Neural crest cell (in vitro differentiated cells): ENCODE measurements around the gene ADGRL4. TPM values are rescaled to one million over a fixed set of nuclear protein-coding genes. Genes with fewer than 3 reads are reported as not detected.
A peak's percentile ranks its signal among the peaks of the same experiment; 100 is the strongest.

Experiments used
- DNase-seq: peaks from one replicate; pipeline ENCODE4 v3.0.0; 2021; ENCODE audit warnings: low read depth, mixed read lengths, low spot score
- H3K27ac Mint-ChIP-seq: one replicate; pipeline ENCODE4 v1.8.0; 2021; ENCODE audit warnings: mild to moderate bottlenecking, mixed read lengths; ENCODE audit not compliant: unreplicated experiment
- H3K27me3 Mint-ChIP-seq: 2 replicates; pipeline ENCODE4 v1.8.0; 2021; ENCODE audit warnings: low read depth, mild to moderate bottlenecking, mixed read lengths
- H3K36me3 Mint-ChIP-seq: 2 replicates; pipeline ENCODE4 v1.8.0; 2021; ENCODE audit warnings: low read depth, mild to moderate bottlenecking, mixed read lengths
- H3K4me1 Mint-ChIP-seq: 2 replicates; pipeline ENCODE4 v1.8.0; 2021; ENCODE audit warnings: mixed read lengths
- H3K4me3 Mint-ChIP-seq: one replicate; pipeline ENCODE4 v1.8.0; 2021; ENCODE audit warnings: mild to moderate bottlenecking, mixed read lengths
- H3K9me3 Mint-ChIP-seq: 2 replicates; pipeline ENCODE4 v1.8.0; 2021; ENCODE audit warnings: mixed read lengths
- total RNA-seq: library from RNA; stranded (reverse); gene quantifications from 2 replicates; pipeline ENCODE4 v1.2.1, GENCODE V29; 2021
- TF ChIP-seq, protein P1 (sequence below): fragments of 200-600 bp; sonication (generic); conservative IDR thresholded peaks from 2 replicates; pipeline ENCODE4 v1.5.0; 2021; ENCODE audit warnings: antibody characterized with exemption, mild to moderate bottlenecking

ADGRL4 gene
- total RNA-seq, 1 donor from 2014 or later: 0.98 TPM

DNA sequence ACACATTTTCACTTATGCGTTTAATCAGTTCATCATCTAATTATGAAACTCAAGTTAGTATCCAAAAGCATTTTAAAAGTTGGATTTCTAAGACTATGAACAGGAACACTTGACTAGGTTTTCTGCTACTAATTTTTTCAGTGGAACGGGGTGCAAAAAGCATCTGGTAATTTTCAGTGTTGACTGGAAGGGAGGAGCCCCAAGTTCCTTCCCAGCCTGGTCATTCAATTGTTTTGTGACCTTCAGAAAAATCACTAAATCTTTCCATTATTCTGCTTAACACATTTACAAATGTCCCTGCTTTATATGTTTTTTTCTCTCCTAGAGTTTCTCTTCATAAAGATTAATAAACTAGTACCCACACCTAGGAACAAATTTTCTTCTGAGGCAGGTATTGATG is 6.0 kb upstream of the ADGRL4 start:
- H3K4me3 Mint-ChIP-seq: no peak overlapping the region
- DNase-seq: no peak

DNA sequence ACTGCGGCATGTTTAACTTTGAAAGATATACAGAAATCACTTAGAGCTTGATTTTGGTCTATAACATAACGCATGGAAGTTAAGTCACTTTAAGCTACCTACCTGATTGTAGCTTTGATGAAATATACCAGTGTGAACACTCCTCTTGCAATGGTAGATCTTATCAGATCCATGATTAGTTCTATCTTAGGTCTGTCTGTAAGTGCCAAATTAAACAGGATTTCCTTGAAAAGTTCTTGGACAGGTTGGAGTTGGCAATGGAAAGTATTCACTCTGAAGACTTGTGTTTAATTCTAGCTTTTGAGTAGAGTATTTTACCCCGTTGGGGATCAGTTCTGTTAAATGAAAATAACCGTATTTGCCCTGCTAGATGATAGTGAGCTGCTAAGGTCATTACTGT is 4.1 kb upstream of the ADGRL4 start:
- TF ChIP-seq, protein P1, sequence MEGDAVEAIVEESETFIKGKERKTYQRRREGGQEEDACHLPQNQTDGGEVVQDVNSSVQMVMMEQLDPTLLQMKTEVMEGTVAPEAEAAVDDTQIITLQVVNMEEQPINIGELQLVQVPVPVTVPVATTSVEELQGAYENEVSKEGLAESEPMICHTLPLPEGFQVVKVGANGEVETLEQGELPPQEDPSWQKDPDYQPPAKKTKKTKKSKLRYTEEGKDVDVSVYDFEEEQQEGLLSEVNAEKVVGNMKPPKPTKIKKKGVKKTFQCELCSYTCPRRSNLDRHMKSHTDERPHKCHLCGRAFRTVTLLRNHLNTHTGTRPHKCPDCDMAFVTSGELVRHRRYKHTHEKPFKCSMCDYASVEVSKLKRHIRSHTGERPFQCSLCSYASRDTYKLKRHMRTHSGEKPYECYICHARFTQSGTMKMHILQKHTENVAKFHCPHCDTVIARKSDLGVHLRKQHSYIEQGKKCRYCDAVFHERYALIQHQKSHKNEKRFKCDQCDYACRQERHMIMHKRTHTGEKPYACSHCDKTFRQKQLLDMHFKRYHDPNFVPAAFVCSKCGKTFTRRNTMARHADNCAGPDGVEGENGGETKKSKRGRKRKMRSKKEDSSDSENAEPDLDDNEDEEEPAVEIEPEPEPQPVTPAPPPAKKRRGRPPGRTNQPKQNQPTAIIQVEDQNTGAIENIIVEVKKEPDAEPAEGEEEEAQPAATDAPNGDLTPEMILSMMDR: no peak
- Mint-ChIP-seq H3K27me3 (peaks cover 7% of the 10 kb centered on the region), H3K4me3 (no peak overlapping the region), H3K27ac (no peak overlapping the region), H3K4me1 (peaks cover 13% of the 10 kb centered on the region), H3K9me3 (peaks cover 3% of the 10 kb centered on the region), H3K36me3 (no peaks in the 10 kb centered on the region)
- no peak for DNase-seq

More for the DNA sequence above, 6.0 kb upstream of the ADGRL4 start:
- Mint-ChIP-seq H3K36me3 (no peaks in the 10 kb centered on the region), H3K4me1 (no peaks in the 10 kb centered on the region), H3K27ac (no peak overlapping the region), H3K27me3 (no peaks in the 10 kb centered on the region), H3K9me3 (peaks cover 3% of the 10 kb centered on the region)
- TF ChIP-seq, protein P1: no peak

DNA sequence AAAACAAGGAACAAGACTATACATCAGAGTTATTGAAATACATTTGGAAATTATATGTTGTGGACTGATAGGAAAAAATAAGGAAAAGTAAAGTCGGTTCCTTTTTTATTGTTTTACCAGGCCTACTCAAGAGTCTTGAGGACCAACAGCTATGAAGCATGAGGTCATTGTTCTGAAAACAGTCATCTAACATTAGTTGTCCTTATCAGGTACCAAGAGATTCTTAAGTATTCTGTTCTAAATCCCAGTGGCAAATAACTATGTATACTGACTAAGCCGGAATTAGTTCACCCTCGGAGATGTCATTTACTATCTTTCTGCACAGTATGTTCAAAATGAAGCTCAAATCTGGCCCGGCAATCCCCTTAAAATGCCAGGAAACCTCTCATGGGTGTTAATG is 585 bp downstream of the ADGRL4 start:
- Mint-ChIP-seq H3K9me3 (peaks cover 3% of the 10 kb centered on the region), H3K36me3 (no peaks in the 10 kb centered on the region), H3K4me1 (peaks cover 13% of the 10 kb centered on the region), H3K27ac (no peak overlapping the region), H3K27me3 (peaks cover 7% of the 10 kb centered on the region), H3K4me3 (peak overlapping the region; percentile 84)
- TF ChIP-seq, protein P1: no peak
- DNase-seq: no peak

DNA sequence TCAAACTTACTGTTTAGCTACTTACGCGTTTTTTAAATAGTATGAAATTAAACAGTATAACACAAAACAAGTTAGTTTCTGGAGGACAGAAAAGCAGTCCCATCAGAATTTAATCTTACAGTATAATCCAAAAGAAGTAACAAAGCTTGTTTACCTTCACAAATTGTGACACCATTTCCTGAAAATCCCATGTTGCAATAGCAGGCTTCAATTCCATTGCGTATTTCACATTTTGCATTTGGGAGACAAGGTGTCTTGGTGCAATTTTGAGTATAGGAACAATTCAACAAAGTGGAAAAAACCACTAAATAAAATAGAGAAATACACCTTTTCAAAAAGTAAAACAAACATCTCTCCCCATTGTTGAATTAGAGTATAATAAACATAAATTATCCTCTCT is 1.6 kb downstream of the ADGRL4 start:
- TF ChIP-seq, protein P1: no peak
- Mint-ChIP-seq H3K27me3 (peaks cover 7% of the 10 kb centered on the region), H3K9me3 (no peaks in the 10 kb centered on the region), H3K36me3 (no peaks in the 10 kb centered on the region), H3K4me1 (peaks cover 13% of the 10 kb centered on the region), H3K4me3 (no peak overlapping the region), H3K27ac (no peak overlapping the region)
- DNase-seq: no peak

DNA sequence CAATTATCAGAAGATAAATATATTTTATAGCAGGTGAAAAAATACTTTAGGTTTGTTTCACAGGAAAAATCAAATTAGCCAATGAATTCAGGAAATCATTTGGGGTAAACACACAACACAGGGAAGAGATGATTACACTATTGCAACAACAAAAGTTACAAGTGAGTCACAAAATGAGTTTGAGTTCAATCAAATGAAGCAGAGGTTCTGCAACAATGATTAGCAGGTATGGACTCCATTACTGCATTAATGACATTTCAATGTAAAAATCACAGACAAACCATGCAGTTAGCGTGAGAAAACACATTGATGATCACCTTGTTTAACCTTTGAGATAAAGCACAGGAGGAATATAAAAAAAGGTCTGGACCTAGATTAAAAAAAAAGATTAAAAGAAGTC is 9.7 kb downstream of the ADGRL4 start:
- H3K4me3 Mint-ChIP-seq: no peak overlapping the region
- H3K36me3 Mint-ChIP-seq: no peaks in the 10 kb centered on the region
- DNase-seq: no peak
- no peaks in the 10 kb centered on the region for H3K27me3 Mint-ChIP-seq
- no peak overlapping the region for H3K27ac Mint-ChIP-seq
- H3K9me3 Mint-ChIP-seq: no peaks in the 10 kb centered on the region
- TF ChIP-seq, protein P1: no peak
- H3K4me1 Mint-ChIP-seq: no peaks in the 10 kb centered on the region

DNA sequence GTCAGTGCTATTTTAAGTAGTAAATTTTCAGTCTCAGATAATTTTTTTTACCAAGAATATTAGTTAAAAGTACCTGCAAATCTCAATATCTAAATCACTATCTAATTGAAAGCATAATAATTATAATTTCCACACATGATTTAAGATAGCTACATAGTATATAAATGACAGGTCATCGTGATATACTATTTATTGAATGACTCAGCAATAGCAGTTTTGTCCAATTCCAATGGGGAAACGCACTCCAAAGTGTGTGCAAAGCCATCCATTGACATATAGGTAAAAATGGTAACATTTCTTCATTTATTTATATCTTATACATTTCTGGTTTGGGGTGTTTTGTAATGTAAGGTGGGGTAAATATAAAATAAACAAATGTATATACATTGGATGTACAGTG is 19.5 kb downstream of the ADGRL4 start:
- Mint-ChIP-seq H3K36me3 (no peaks in the 10 kb centered on the region), H3K4me3 (no peak overlapping the region), H3K4me1 (no peaks in the 10 kb centered on the region), H3K27ac (no peak overlapping the region), H3K9me3 (peaks cover 3% of the 10 kb centered on the region), H3K27me3 (no peaks in the 10 kb centered on the region)
- no peak for DNase-seq
- TF ChIP-seq, protein P1: no peak
